LNCaP clone FGC (cell line): Measurements from ENCODE around the gene FRG2C.
"Not testable (repeated sequence)": the region's sequence is repeated elsewhere in the genome, so short reads cannot be mapped to it uniquely, and the experiment has no call there.

Source experiments
- DNase-seq: peaks from one replicate; pipeline ENCODE4 v3.0.0-alpha.2; 2011; ENCODE audit warnings: low read depth
- H3K4me3 ChIP-seq: 2 replicates; pipeline ENCODE4 v1.5.1; 2011; ENCODE audit warnings: mild to moderate bottlenecking, low read depth, low read length, control low read depth
- CTCF ChIP-seq: IDR thresholded peaks from 2 replicates; pipeline ENCODE4 v1.5.1; 2012; ENCODE audit warnings: mild to moderate bottlenecking; ENCODE audit not compliant: control insufficient read depth, insufficient read depth; ENCODE audit errors: extremely low read depth

Gene FRG2C

GRCh38 chr3:75672140-75672775 lies 8.1 kb downstream of the FRG2C start:
- peak; percentile 48 for TF ChIP-seq CTCF
- peak overlapping the region; percentile 58 for H3K4me3 ChIP-seq
- peak; percentile 57 for DNase-seq

- not testable (repeated sequence) for H3K4me3 ChIP-seq, DNase-seq
Measured at GRCh38 chr3:75683965-75684364, 19.8 kb downstream of the FRG2C start.

GRCh38 chr3:75687323-75687722 lies 23.2 kb downstream of the FRG2C start:
- no peak overlapping the region for H3K4me3 ChIP-seq
- TF ChIP-seq CTCF = no peak
- DNase-seq = no peak

- H3K4me3 ChIP-seq = no peak overlapping the region
- no peak for DNase-seq
- no peak for TF ChIP-seq CTCF
Measured at GRCh38 chr3:75692061-75692460, 27.9 kb downstream of the FRG2C start.
